HuH-7 (cell line): ENCODE results near the gene SUPT5H.
"Not testable (repeated sequence)": the region's sequence is repeated elsewhere in the genome, so short reads cannot be mapped to it uniquely, and the experiment has no call there.

Experiments used
- DNase-seq: peaks from one replicate; pipeline ENCODE4 v3.0.0; 2011; ENCODE audit warnings: low spot score

SUPT5H gene

GRCh38 chr19:39465956-39466747 lies 20.8 kb downstream of the SUPT5H start:
- DNase-seq = no peak

GRCh38 chr19:39467941-39468340 lies 22.6 kb downstream of the SUPT5H start:
- no peak for DNase-seq

GRCh38 chr19:39469036-39469435 lies 23.7 kb downstream of the SUPT5H start:
- no peak for DNase-seq

- DNase-seq = no peak
These were observed 24.2 kb downstream of the SUPT5H start for GRCh38 chr19:39469567-39469966.

GRCh38 chr19:39470724-39471339 lies 25.4 kb downstream of the SUPT5H start:
- no peak for DNase-seq

GRCh38 chr19:39471756-39472536 lies 26.6 kb downstream of the SUPT5H start:
- DNase-seq = no peak

- no peak for DNase-seq
These were observed 27.5 kb downstream of the SUPT5H start for GRCh38 chr19:39472746-39473442.

GRCh38 chr19:39473443-39473960 lies 28.1 kb downstream of the SUPT5H start:
- DNase-seq = no peak

- peak; percentile 90 for DNase-seq
These were observed 28.8 kb downstream of the SUPT5H start for GRCh38 chr19:39474139-39474620.

GRCh38 chr19:39475748-39476147 lies 30.4 kb downstream of the SUPT5H start:
- no peak for DNase-seq

GRCh38 chr19:39479319-39479801 lies 34.0 kb downstream of the SUPT5H start:
- DNase-seq = not testable (repeated sequence)

- DNase-seq = no peak
These were observed 34.5 kb downstream of the SUPT5H start for GRCh38 chr19:39479916-39480315.

- peak; percentile 98 for DNase-seq
These were observed 35.2 kb downstream of the SUPT5H start, which contains the start of gene TIMM50 for GRCh38 chr19:39480337-39481228. Gene TIMM50 (plus strand): TSS chr19:39480838. CDS start chr19:39480854, 16 bp downstream.

GRCh38 chr19:39481229-39481545 lies 35.8 kb downstream of the SUPT5H start:
- no peak for DNase-seq

- DNase-seq = no peak
These were observed 36.3 kb downstream of the SUPT5H start for GRCh38 chr19:39481676-39482075.

GRCh38 chr19:39483141-39483540 lies 37.8 kb downstream of the SUPT5H start:
- DNase-seq = no peak

- DNase-seq = no peak
These were observed 44.4 kb downstream of the SUPT5H start for GRCh38 chr19:39489756-39490155.

GRCh38 chr19:39492225-39492624 lies 46.8 kb downstream of the SUPT5H start:
- no peak for DNase-seq

GRCh38 chr19:39492788-39493187 lies 47.4 kb downstream of the SUPT5H start:
- DNase-seq = no peak

GRCh38 chr19:39494661-39495060 lies 49.3 kb downstream of the SUPT5H start:
- no peak for DNase-seq

GRCh38 chr19:39496063-39496462 lies 50.7 kb downstream of the SUPT5H start:
- DNase-seq = no peak
